ENCODE measurements around the gene CDK6.

CDK6 gene

DNA sequence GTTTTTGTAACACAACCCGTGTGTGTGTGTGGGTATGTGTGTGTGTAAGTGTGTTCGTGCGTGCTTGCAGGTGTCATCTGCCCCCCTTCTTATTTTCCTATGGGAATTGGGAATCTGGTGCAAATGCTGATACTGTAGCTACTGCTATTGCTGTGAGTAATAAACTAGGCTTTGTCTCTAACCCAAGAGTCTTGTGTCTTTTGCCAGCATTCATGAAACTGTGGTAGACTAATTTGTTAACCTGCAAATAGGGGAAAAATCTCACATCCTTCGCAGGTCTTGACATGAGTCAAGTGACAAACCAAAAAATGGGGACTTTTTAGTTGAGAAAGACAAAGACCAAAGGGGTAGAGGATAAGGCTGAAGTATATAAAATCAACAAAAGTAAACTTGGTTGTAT, 188.3 kb downstream of the CDK6 start:
- Histone ChIP-seq H3K36me3 (ENCODE audit: control insufficient read depth, insufficient read depth, low read length) (no peaks in the 10 kb centered on the region), H3K4me1 (ENCODE audit: control insufficient read depth, insufficient read depth, low read length) (no peaks in the 10 kb centered on the region), H3K9me3 (ENCODE audit: control insufficient read depth, insufficient read depth, low read length) (no peaks in the 10 kb centered on the region), H3K4me3 (ENCODE audit: low read length) (no peak overlapping the region), H3K27me3 (ENCODE audit: control insufficient read depth, insufficient read depth, low read length) (no peaks in the 10 kb centered on the region), H3K27ac (ENCODE audit: low read length) (no peak overlapping the region)
- no peak for DNase-seq (ENCODE audit: low read depth, low spot score)
- WGBS (ENCODE audit: insufficient coverage, insufficient read length): no CpG with 5 or more reads among the region's 4 CpGs

DNA sequence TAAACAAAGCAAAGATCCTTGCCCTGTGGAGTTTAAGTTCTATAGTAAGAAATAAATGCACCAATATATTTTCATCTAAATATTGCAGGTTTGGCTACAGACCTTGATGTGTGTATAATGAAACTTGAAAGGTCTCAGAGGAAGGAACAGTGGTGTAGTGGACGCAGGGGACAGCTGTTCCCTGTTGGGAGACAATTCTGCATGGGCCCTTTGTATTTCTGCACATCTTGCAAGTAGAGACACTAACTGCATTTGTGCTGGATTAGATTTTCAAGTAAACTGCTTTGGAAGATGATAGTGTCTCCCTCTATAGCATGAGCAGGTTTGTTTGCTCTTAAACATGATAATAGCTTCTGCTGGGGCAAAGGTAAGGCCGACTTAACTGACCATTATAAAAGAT, 188.7 kb downstream of the CDK6 start:
- no CpG with 5 or more reads among the region's 2 CpGs for WGBS (ENCODE audit: insufficient coverage, insufficient read length)
- no peaks in the 10 kb centered on the region for H3K4me1 ChIP-seq (ENCODE audit: control insufficient read depth, insufficient read depth, low read length)
- no peak overlapping the region for H3K27ac ChIP-seq (ENCODE audit: low read length)
- no peaks in the 10 kb centered on the region for H3K27me3 ChIP-seq (ENCODE audit: control insufficient read depth, insufficient read depth, low read length)
- no peak for DNase-seq (ENCODE audit: low read depth, low spot score)
- H3K36me3 ChIP-seq (ENCODE audit: control insufficient read depth, insufficient read depth, low read length): no peaks in the 10 kb centered on the region
- H3K9me3 ChIP-seq (ENCODE audit: control insufficient read depth, insufficient read depth, low read length): no peaks in the 10 kb centered on the region
- H3K4me3 ChIP-seq (ENCODE audit: low read length): no peak overlapping the region

DNA sequence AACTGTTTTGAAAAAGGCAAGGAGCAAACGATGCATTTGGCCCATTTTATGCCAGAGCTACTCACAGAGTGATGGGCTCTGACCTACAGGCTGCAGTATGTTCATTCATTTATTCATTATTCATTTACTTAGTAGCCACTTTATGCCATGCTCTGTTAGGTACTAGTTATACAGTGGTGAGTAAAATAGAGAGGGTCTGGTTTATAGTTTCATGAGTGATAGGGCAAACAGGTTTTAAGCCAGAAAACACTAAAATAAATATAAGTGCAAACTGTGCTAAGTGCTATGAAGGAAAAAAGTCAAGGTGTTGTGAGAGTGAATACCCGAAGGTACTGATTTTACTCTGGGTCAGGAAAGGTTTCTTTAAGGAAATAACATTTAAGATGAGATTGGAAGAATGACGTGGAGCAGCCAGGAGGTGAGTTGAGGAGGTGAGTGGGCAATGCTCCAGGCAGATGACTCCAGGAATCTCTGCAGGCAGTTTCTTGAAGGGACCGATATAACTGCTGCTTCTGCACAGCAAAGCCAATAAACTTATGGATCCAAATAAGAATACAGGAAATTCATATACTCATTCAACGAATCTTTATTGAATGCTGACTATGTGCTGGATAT, 189.3 kb downstream of the CDK6 start:
- DNase-seq (ENCODE audit: low read depth, low spot score): no peak
- no CpG with 5 or more reads among the region's 5 CpGs for WGBS (ENCODE audit: insufficient coverage, insufficient read length)
- no peaks in the 10 kb centered on the region for H3K4me1 ChIP-seq (ENCODE audit: control insufficient read depth, insufficient read depth, low read length)

DNA sequence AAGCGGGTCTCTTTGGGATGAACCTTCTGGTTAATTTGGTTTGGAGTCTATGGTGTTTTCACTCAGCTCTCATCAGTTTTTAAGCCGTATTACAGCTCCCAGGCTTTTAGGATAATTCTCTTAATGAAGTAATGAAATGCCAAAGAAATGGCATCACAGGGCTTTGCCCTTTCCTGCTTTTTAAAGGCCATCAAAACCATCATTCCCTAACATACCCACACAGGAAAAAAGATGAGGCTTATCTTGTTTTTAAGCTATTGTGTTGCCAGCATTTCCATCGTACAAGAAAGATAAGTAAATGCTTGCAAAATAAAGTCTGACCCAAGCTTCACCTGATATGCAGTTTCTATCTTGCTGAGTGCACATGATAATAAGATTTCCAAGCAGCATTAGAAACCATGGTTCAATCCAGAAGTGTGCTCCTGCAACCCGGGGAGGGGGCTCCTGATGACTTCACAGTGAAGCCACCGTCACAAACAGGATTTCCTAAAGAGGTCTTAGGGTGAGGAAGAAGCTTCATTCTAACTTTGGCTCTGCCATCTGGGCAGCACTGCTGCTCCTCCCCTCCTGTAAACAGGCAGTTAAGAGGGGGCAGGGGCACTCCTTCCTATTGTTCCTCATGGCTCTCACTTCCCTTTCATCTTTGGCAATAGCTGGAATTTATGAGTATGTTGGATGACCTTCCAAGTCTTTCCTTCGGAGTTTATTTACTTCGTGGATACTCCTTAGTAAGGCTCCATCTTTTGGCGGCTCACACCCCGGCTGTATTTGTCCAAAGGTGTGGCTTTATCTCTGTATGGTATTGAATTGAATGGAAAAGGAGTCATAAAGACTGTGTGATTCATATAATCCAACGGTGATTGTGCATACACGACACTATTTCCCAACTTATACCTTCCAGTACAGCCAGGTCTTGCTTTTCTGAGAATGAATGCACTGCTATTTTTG, 191.0 kb downstream of the CDK6 start:
- Histone ChIP-seq H3K4me1 (ENCODE audit: control insufficient read depth, insufficient read depth, low read length) (no peaks in the 10 kb centered on the region), H3K9me3 (ENCODE audit: control insufficient read depth, insufficient read depth, low read length) (no peaks in the 10 kb centered on the region), H3K27me3 (ENCODE audit: control insufficient read depth, insufficient read depth, low read length) (no peaks in the 10 kb centered on the region), H3K4me3 (ENCODE audit: low read length) (no peak overlapping the region), H3K36me3 (ENCODE audit: control insufficient read depth, insufficient read depth, low read length) (no peaks in the 10 kb centered on the region), H3K27ac (ENCODE audit: low read length) (no peak overlapping the region)
- WGBS (ENCODE audit: insufficient coverage, insufficient read length): no CpG with 5 or more reads among the region's 11 CpGs
- no peak for DNase-seq (ENCODE audit: low read depth, low spot score)

More for the DNA sequence above, 189.3 kb downstream of the CDK6 start:
- H3K36me3 ChIP-seq (ENCODE audit: control insufficient read depth, insufficient read depth, low read length): no peaks in the 10 kb centered on the region
- H3K27me3 ChIP-seq (ENCODE audit: control insufficient read depth, insufficient read depth, low read length): no peaks in the 10 kb centered on the region
- H3K9me3 ChIP-seq (ENCODE audit: control insufficient read depth, insufficient read depth, low read length): no peaks in the 10 kb centered on the region
- no peak overlapping the region for H3K4me3 ChIP-seq (ENCODE audit: low read length)
- H3K27ac ChIP-seq (ENCODE audit: low read length): no peak overlapping the region

DNA sequence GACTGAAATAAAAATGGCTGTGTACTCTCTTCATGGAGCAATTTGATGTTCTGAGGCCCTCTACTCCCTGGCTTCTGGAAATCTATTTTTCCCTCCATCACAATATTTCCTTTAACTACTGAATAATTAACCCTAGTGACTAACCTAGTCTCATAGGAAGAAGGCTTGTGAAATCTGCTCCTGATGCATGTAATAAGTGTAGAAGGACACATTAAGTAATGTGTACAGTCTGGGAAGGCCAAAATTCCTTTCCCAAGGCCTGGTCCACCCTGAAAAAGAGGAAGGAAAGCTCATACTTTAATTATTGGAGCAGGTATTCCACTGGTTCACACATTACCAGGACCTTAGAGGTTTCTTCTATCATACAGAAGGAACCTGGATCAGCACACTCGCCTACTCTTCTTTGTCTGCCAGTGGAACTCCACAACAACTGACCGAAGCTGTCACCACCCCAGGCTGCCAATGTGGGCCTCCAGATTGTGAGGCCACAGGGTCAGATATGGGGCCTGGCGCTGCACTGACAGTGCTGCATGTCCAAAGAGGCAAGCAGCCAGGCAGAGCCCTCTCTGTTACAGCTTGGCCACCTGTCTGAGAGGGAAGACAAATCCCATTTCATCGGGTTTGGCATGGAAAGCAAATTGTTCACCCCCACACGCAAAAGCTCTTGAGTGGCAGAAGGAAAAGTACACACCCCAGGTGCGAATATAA, 191.8 kb downstream of the CDK6 start:
- WGBS (ENCODE audit: insufficient coverage, insufficient read length): no CpG with 5 or more reads among the region's 6 CpGs
- DNase-seq (ENCODE audit: low read depth, low spot score): no peak
- H3K27me3 ChIP-seq (ENCODE audit: control insufficient read depth, insufficient read depth, low read length): no peaks in the 10 kb centered on the region
- no peaks in the 10 kb centered on the region for H3K9me3 ChIP-seq (ENCODE audit: control insufficient read depth, insufficient read depth, low read length)
- H3K4me1 ChIP-seq (ENCODE audit: control insufficient read depth, insufficient read depth, low read length): no peaks in the 10 kb centered on the region
- H3K4me3 ChIP-seq (ENCODE audit: low read length): no peak overlapping the region
- H3K27ac ChIP-seq (ENCODE audit: low read length): no peak overlapping the region
- H3K36me3 ChIP-seq (ENCODE audit: control insufficient read depth, insufficient read depth, low read length): no peaks in the 10 kb centered on the region

DNA sequence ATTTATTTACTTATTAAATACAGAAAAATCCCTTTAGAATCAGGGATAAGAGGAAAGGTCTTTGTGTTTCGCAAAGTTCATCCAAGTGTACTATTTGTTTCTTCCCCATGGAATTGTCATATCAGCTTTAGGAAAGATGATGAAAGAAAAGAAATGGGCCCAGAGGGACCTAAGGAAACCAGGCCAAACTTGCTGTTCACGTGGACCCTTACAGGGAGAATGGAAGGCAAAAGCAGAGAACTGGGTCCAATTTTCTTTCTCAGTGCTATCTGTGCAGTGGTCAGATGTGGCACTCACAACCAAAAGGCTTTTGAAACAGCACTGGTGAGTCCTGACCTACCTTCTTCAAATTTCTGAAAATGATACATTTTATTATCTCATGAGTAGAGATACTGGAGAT, 192.6 kb downstream of the CDK6 start:
- H3K27ac ChIP-seq (ENCODE audit: low read length): no peak overlapping the region
- H3K36me3 ChIP-seq (ENCODE audit: control insufficient read depth, insufficient read depth, low read length): no peaks in the 10 kb centered on the region
- H3K9me3 ChIP-seq (ENCODE audit: control insufficient read depth, insufficient read depth, low read length): no peaks in the 10 kb centered on the region
- H3K27me3 ChIP-seq (ENCODE audit: control insufficient read depth, insufficient read depth, low read length): no peaks in the 10 kb centered on the region
- DNase-seq (ENCODE audit: low read depth, low spot score): no peak
- no CpG with 5 or more reads among the region's 2 CpGs for WGBS (ENCODE audit: insufficient coverage, insufficient read length)
- no peaks in the 10 kb centered on the region for H3K4me1 ChIP-seq (ENCODE audit: control insufficient read depth, insufficient read depth, low read length)
- H3K4me3 ChIP-seq (ENCODE audit: low read length): no peak overlapping the region

DNA sequence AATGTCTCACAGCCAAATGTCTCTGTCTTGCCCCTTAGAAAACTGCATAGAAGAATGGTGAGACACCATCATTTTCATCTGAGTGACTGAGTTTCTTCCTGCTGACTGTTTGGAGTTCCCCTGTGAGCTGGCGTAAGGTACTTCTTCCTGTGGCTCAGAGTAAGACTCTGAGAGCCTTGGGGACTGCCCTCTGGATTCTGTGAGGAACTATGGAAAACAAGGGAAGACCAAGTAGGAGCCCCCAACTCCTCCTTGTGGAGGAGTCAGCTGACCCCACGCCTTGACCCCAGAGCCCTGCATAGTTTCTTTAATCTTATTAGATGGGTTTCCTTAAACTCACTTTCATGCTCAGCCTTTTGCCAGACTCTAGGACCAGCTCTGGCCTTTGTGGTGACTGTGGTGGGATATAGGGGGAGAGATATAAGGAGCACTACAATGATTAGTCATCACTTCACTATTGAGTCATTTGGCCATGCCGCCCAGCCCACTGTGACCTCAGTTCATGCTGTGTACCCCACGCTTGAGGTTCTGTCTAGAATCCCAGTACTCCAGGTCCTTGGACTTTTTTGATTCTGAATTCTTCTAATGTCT, 194.4 kb downstream of the CDK6 start:
- no peak overlapping the region for H3K4me3 ChIP-seq (ENCODE audit: low read length)
- no peaks in the 10 kb centered on the region for H3K36me3 ChIP-seq (ENCODE audit: control insufficient read depth, insufficient read depth, low read length)
- no peaks in the 10 kb centered on the region for H3K27me3 ChIP-seq (ENCODE audit: control insufficient read depth, insufficient read depth, low read length)
- DNase-seq (ENCODE audit: low read depth, low spot score): no peak
- H3K9me3 ChIP-seq (ENCODE audit: control insufficient read depth, insufficient read depth, low read length): no peaks in the 10 kb centered on the region
- WGBS (ENCODE audit: insufficient coverage, insufficient read length): no CpG with 5 or more reads among the region's 4 CpGs
- no peak overlapping the region for H3K27ac ChIP-seq (ENCODE audit: low read length)
- no peaks in the 10 kb centered on the region for H3K4me1 ChIP-seq (ENCODE audit: control insufficient read depth, insufficient read depth, low read length)

DNA sequence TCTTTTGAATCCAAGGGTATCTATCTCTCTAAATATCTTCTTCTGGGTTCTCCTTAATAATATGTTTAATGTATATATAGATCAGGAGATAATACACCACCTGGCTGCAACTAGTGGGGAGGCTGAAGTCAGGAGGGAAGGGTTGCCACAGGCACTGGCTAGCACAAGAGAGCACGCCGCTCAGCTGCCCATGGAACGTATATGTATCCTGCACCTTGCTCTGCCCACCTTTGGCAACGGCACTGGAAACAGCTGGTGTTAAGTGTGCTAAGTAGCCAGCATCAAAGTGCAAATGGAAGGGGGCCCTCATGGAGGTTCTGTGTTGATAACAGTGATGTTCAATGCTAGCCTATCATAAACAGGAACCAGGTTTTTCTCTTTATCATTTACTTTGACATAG, 196.4 kb downstream of the CDK6 start:
- Histone ChIP-seq H3K36me3 (ENCODE audit: control insufficient read depth, insufficient read depth, low read length) (no peaks in the 10 kb centered on the region), H3K4me1 (ENCODE audit: control insufficient read depth, insufficient read depth, low read length) (no peaks in the 10 kb centered on the region), H3K27ac (ENCODE audit: low read length) (no peak overlapping the region), H3K9me3 (ENCODE audit: control insufficient read depth, insufficient read depth, low read length) (no peaks in the 10 kb centered on the region), H3K4me3 (ENCODE audit: low read length) (no peak overlapping the region), H3K27me3 (ENCODE audit: control insufficient read depth, insufficient read depth, low read length) (no peaks in the 10 kb centered on the region)
- DNase-seq (ENCODE audit: low read depth, low spot score): no peak
- WGBS (ENCODE audit: insufficient coverage, insufficient read length): no CpG with 5 or more reads among the region's 4 CpGs

DNA sequence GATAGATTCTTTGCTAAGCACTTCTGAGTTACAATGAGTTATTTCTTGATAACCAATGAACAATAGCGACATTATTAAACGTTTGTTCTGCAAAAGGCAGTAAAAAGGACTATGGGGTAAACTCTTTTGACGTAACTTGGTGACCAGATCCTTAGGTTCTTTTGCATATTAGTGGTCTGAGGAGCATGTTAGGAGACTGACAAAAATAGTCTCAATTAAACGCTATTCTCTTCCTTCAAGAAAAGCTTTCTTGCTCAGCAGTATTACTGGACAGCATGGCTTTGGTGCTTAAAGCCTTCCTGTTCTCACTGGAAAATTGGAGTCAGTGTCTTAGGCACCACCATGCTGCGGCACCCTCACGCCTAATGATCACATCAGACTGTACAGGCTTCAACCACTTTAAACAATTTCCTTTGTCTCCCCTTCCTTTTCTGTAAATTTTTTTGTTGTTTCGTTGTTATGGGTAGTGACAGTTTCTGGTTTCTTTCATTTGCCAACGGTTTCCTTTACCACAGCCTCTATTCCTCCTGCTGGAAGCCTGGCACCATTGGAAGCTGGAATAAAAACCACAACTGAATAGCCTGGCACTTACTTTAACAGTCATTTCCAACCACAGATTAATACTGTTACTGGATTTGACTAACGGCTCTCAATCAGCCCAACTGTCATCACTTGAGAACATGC, 197.0 kb downstream of the CDK6 start:
- H3K4me3 ChIP-seq (ENCODE audit: low read length): no peak overlapping the region
- no peaks in the 10 kb centered on the region for H3K4me1 ChIP-seq (ENCODE audit: control insufficient read depth, insufficient read depth, low read length)
- no CpG with 5 or more reads among the region's 9 CpGs for WGBS (ENCODE audit: insufficient coverage, insufficient read length)
- no peaks in the 10 kb centered on the region for H3K27me3 ChIP-seq (ENCODE audit: control insufficient read depth, insufficient read depth, low read length)
- no peak overlapping the region for H3K27ac ChIP-seq (ENCODE audit: low read length)
- no peaks in the 10 kb centered on the region for H3K36me3 ChIP-seq (ENCODE audit: control insufficient read depth, insufficient read depth, low read length)
- DNase-seq (ENCODE audit: low read depth, low spot score): no peak
- H3K9me3 ChIP-seq (ENCODE audit: control insufficient read depth, insufficient read depth, low read length): no peaks in the 10 kb centered on the region
